ENCODE measurements around the gene IL17A.

IL17A gene

DNA sequence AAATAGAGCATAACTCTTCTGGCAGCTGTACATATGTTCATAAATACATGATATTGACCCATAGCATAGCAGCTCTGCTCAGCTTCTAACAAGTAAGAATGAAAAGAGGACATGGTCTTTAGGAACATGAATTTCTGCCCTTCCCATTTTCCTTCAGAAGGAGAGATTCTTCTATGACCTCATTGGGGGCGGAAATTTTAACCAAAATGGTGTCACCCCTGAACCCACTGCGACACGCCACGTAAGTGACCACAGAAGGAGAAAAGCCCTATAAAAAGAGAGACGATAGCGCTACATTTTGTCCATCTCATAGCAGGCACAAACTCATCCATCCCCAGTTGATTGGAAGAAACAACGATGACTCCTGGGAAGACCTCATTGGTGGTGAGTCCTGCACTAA, at the start of gene IL17A:
Gene IL17A, plus strand, starts transcription at position 301 of the 400 bp plus-strand sequence. Its CDS starts 57 bp downstream, at position 358.
- TF ChIP-seq, protein P1, sequence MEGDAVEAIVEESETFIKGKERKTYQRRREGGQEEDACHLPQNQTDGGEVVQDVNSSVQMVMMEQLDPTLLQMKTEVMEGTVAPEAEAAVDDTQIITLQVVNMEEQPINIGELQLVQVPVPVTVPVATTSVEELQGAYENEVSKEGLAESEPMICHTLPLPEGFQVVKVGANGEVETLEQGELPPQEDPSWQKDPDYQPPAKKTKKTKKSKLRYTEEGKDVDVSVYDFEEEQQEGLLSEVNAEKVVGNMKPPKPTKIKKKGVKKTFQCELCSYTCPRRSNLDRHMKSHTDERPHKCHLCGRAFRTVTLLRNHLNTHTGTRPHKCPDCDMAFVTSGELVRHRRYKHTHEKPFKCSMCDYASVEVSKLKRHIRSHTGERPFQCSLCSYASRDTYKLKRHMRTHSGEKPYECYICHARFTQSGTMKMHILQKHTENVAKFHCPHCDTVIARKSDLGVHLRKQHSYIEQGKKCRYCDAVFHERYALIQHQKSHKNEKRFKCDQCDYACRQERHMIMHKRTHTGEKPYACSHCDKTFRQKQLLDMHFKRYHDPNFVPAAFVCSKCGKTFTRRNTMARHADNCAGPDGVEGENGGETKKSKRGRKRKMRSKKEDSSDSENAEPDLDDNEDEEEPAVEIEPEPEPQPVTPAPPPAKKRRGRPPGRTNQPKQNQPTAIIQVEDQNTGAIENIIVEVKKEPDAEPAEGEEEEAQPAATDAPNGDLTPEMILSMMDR (IDR thresholded peaks at IDR 0.05; ENCODE audit: low read length, missing control alignments) = no peak
- DNase-seq (ENCODE audit: low read depth) = no peak
- H3K4me3 ChIP-seq (replicated peaks; ENCODE audit: low read depth, low read length) = no peak within 1 kb of the TSS

DNA sequence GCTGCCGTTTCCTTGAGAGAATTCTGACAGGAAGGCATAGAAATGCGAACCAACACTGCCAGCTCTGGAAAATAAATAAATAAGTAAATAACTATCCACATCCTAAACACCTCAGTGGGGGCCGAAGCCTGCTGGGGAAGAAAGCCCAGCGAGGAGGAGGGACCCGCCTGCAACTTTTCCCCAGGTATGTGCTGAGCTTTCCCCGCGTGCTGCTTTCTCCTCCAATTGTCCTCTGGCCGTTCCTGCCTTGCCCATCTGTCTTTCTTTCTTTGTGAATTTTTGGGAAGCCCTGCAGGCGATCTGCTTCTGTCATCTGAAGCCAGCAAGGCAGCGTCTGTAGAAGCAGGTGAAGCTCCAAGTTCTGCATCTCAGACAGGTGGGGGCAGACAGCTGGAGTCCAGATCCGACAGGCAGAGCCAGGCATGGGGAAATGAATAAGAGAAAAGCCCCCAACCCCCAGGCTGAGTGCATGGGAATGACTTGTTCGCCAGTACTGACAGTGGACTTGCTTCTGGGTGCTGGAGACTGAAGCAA, 49.2 kb upstream of the IL17A start:
- TF ChIP-seq, protein P1 (IDR thresholded peaks at IDR 0.05; ENCODE audit: low read length, missing control alignments) = no peak
- no peak overlapping the region for H3K4me3 ChIP-seq (replicated peaks; ENCODE audit: low read depth, low read length)
- DNase-seq (ENCODE audit: low read depth) = no peak

DNA sequence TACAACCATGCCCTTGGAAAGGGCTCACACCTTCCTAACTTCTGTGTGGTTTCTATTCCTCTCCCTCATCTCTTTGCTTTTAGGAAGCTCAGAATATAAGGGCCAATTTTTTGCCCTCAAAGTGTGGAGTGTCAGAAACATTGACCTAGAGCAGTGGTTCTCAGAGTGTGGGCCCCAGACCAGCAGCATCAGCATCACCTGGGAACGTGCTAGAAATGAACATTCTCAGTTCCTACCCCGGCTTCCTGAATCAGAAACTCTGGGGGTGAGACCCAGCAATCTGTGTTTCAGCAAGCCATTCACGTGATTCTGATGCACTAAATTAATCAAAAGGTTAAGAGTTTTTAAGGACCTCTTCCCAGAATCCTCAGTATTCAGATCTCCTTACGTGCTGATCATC, 47.9 kb upstream of the IL17A start:
- no peak overlapping the region for H3K4me3 ChIP-seq (replicated peaks; ENCODE audit: low read depth, low read length)
- TF ChIP-seq, protein P1 (IDR thresholded peaks at IDR 0.05; ENCODE audit: low read length, missing control alignments) = no peak
- DNase-seq (ENCODE audit: low read depth) = no peak

DNA sequence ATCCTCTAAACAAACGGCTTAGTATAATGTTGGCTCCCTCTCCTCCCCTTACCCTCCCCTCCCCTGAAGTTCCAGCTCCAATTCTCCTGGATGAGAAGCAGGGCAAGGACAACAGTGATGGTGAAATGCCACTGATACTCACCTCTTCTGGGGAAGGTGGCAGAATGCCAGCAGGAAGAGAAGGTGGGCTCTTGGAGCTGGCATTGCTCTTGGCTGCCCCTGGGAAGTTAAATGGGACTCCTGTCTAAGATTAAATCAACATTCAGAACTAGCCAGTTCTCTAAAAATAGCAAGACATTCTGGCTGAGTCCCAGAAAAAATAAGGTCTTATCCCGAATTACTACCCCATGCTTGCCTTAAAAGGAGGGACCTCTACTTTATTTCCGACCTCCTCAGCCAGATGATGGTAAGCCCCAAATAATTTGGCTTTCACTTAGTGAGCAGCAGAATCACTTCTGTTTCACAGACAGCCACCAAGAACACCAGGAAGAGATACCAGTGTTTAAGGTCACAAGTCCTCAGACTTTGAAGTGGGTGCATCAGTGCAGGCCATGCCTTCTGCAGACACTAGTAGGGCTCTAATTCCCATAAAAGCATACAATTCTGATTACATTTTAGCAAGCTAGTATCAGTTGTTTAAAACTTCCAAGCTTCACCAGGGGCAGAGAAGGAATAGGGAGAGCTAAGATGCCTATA, 46.0 kb upstream of the IL17A start:
- TF ChIP-seq, protein P1 (IDR thresholded peaks at IDR 0.05; ENCODE audit: low read length, missing control alignments) = no peak
- DNase-seq (ENCODE audit: low read depth) = no peak
- H3K4me3 ChIP-seq (replicated peaks; ENCODE audit: low read depth, low read length) = no peak overlapping the region

DNA sequence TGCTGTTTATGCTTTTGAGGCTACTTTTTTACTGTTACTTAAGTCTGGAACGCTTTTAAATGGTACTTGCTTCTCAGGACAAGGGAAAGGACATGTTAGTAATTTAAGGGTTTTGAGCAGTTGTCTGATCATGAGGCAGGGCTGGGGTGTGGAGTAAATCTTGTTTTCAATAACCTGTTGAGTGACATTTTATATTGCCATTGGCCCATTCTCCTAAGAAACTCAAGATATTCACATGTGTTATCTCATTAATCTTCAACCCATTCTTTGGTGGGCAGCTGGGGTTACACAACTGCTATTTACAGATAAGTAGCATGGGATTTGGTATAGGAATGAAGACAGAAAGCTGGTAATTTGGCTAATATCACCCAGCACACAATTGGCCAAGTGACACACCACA, 44.6 kb upstream of the IL17A start:
- DNase-seq (ENCODE audit: low read depth) = no peak
- TF ChIP-seq, protein P1 (IDR thresholded peaks at IDR 0.05; ENCODE audit: low read length, missing control alignments) = no peak
- no peak overlapping the region for H3K4me3 ChIP-seq (replicated peaks; ENCODE audit: low read depth, low read length)

DNA sequence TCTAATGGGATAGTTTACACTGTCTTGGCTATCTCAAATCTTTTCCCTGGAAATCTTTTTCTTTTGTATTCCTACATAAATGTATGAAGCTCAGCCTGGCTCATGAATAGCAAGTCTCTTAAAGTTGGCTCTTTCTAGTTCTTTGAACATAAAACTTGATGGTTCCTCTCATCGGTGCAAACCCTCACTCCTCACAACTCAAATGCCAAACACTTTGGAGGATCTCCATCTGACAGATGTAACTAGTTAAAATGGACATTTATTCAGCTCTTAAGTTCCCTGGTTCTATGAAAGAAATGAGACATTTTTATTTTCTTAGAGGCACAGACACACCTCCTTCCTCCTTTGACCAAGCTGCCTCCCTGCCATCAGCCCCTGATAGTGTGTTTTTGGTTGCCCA, 43.6 kb upstream of the IL17A start:
- no peak overlapping the region for H3K4me3 ChIP-seq (replicated peaks; ENCODE audit: low read depth, low read length)
- DNase-seq (ENCODE audit: low read depth) = no peak
- TF ChIP-seq, protein P1 (IDR thresholded peaks at IDR 0.05; ENCODE audit: low read length, missing control alignments) = no peak

DNA sequence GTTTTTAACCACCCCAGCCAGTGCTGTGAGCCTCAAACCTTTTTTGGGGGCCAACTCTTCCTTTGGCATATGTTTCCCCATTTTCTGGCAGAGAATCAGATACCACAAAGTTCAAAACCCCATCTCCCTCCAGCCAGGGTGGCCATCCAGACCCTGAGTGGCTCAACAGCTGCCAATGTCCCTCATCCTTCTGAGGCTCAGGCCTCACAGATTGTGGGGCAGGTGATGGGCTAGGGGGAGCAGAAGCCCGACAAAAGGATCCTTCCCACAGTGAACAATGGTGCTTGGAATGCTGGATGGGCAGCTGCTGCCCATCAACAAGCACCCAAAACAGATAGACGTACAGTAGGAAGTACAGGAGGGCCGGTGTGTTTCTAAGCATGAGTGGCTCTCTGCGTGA, 42.6 kb upstream of the IL17A start:
- TF ChIP-seq, protein P1 (IDR thresholded peaks at IDR 0.05; ENCODE audit: low read length, missing control alignments) = no peak
- DNase-seq (ENCODE audit: low read depth) = no peak
- no peak overlapping the region for H3K4me3 ChIP-seq (replicated peaks; ENCODE audit: low read depth, low read length)
